Activated naive CD4-positive, alpha-beta T cell treated with anti-CD3 and anti-CD28 coated beads, Interleukin-2, amount 50 U/mL, for 24 hours (primary cell): ENCODE results near the gene CDH12.

Experiments
- H3K27ac Mint-ChIP-seq: one replicate; pipeline ENCODE4 v1.8.0; 2021; ENCODE audit warnings: mild to moderate bottlenecking, mixed read lengths
- H3K27me3 Mint-ChIP-seq: one replicate; pipeline ENCODE4 v1.8.0; 2021; ENCODE audit warnings: mixed read lengths
- H3K36me3 Mint-ChIP-seq: one replicate; pipeline ENCODE4 v1.8.0; 2021; ENCODE audit warnings: mixed read lengths
- H3K4me1 Mint-ChIP-seq: one replicate; pipeline ENCODE4 v1.8.0; 2021; ENCODE audit warnings: mixed read lengths
- H3K4me3 Mint-ChIP-seq: one replicate; pipeline ENCODE4 v1.8.0; 2021; ENCODE audit warnings: mild to moderate bottlenecking, mixed read lengths
- H3K9me3 Mint-ChIP-seq: one replicate; pipeline ENCODE4 v1.8.0; 2021; ENCODE audit warnings: mixed read lengths

Gene CDH12

GRCh38 chr5:22710660-22711059 lies 142.5 kb downstream of the CDH12 start:
- H3K9me3 Mint-ChIP-seq, result no peaks in the 10 kb centered on the region
- no peaks in the 10 kb centered on the region for H3K36me3 Mint-ChIP-seq
- H3K4me3 Mint-ChIP-seq, result no peak overlapping the region
- no peaks in the 10 kb centered on the region for H3K27me3 Mint-ChIP-seq
- H3K4me1 Mint-ChIP-seq, result no peaks in the 10 kb centered on the region
- H3K27ac Mint-ChIP-seq, result no peak overlapping the region

- Mint-ChIP-seq H3K27me3 (no peaks in the 10 kb centered on the region), H3K4me1 (no peaks in the 10 kb centered on the region), H3K27ac (no peak overlapping the region), H3K4me3 (no peak overlapping the region), H3K9me3 (no peaks in the 10 kb centered on the region), H3K36me3 (no peaks in the 10 kb centered on the region)
Measured at GRCh38 chr5:22709743-22710142, 143.4 kb downstream of the CDH12 start.

- no peaks in the 10 kb centered on the region for H3K4me1 Mint-ChIP-seq
- H3K9me3 Mint-ChIP-seq, result no peaks in the 10 kb centered on the region
- H3K27me3 Mint-ChIP-seq, result no peaks in the 10 kb centered on the region
- H3K36me3 Mint-ChIP-seq, result no peaks in the 10 kb centered on the region
- H3K4me3 Mint-ChIP-seq, result no peak overlapping the region
- H3K27ac Mint-ChIP-seq, result no peak overlapping the region
Measured at GRCh38 chr5:22708770-22709328, 144.3 kb downstream of the CDH12 start.

GRCh38 chr5:22706901-22707300 lies 146.2 kb downstream of the CDH12 start:
- H3K27ac Mint-ChIP-seq, result no peak overlapping the region
- H3K9me3 Mint-ChIP-seq, result no peaks in the 10 kb centered on the region
- H3K36me3 Mint-ChIP-seq, result no peaks in the 10 kb centered on the region
- no peaks in the 10 kb centered on the region for H3K4me1 Mint-ChIP-seq
- no peaks in the 10 kb centered on the region for H3K27me3 Mint-ChIP-seq
- H3K4me3 Mint-ChIP-seq, result no peak overlapping the region

GRCh38 chr5:22699319-22699718 lies 153.8 kb downstream of the CDH12 start:
- Mint-ChIP-seq H3K27ac (no peak overlapping the region), H3K4me1 (no peaks in the 10 kb centered on the region), H3K4me3 (no peak overlapping the region), H3K27me3 (no peaks in the 10 kb centered on the region), H3K36me3 (no peaks in the 10 kb centered on the region), H3K9me3 (no peaks in the 10 kb centered on the region)

- H3K4me3 Mint-ChIP-seq, result no peak overlapping the region
- no peaks in the 10 kb centered on the region for H3K27me3 Mint-ChIP-seq
- no peaks in the 10 kb centered on the region for H3K36me3 Mint-ChIP-seq
- no peaks in the 10 kb centered on the region for H3K9me3 Mint-ChIP-seq
- H3K27ac Mint-ChIP-seq, result no peak overlapping the region
- no peaks in the 10 kb centered on the region for H3K4me1 Mint-ChIP-seq
Measured at GRCh38 chr5:22693121-22693520, 160.0 kb downstream of the CDH12 start.

GRCh38 chr5:22683050-22683449 lies 170.1 kb downstream of the CDH12 start:
- Mint-ChIP-seq H3K4me3 (no peak overlapping the region), H3K27me3 (no peaks in the 10 kb centered on the region), H3K9me3 (peaks cover 3% of the 10 kb centered on the region), H3K27ac (no peak overlapping the region), H3K4me1 (no peaks in the 10 kb centered on the region), H3K36me3 (no peaks in the 10 kb centered on the region)

- Mint-ChIP-seq H3K4me3 (no peak overlapping the region), H3K4me1 (no peaks in the 10 kb centered on the region), H3K36me3 (no peaks in the 10 kb centered on the region), H3K9me3 (peaks cover 3% of the 10 kb centered on the region), H3K27ac (no peak overlapping the region), H3K27me3 (no peaks in the 10 kb centered on the region)
Measured at GRCh38 chr5:22678886-22679285, 174.3 kb downstream of the CDH12 start.

- Mint-ChIP-seq H3K9me3 (peaks cover 10% of the 10 kb centered on the region), H3K36me3 (no peaks in the 10 kb centered on the region), H3K27me3 (no peaks in the 10 kb centered on the region), H3K4me3 (no peak overlapping the region), H3K27ac (no peak overlapping the region), H3K4me1 (no peaks in the 10 kb centered on the region)
Measured at GRCh38 chr5:22673131-22673530, 180.0 kb downstream of the CDH12 start.

GRCh38 chr5:22669345-22669744 lies 183.8 kb downstream of the CDH12 start:
- Mint-ChIP-seq H3K27me3 (no peaks in the 10 kb centered on the region), H3K9me3 (peaks cover 10% of the 10 kb centered on the region), H3K36me3 (no peaks in the 10 kb centered on the region), H3K4me1 (no peaks in the 10 kb centered on the region), H3K4me3 (no peak overlapping the region), H3K27ac (no peak overlapping the region)

- no peaks in the 10 kb centered on the region for H3K4me1 Mint-ChIP-seq
- no peaks in the 10 kb centered on the region for H3K36me3 Mint-ChIP-seq
- no peak overlapping the region for H3K4me3 Mint-ChIP-seq
- H3K9me3 Mint-ChIP-seq, result peaks cover 5% of the 10 kb centered on the region
- no peak overlapping the region for H3K27ac Mint-ChIP-seq
- H3K27me3 Mint-ChIP-seq, result no peaks in the 10 kb centered on the region
Measured at GRCh38 chr5:22665801-22666200, 187.3 kb downstream of the CDH12 start.

GRCh38 chr5:22663134-22663533 lies 190.0 kb downstream of the CDH12 start:
- Mint-ChIP-seq H3K9me3 (no peaks in the 10 kb centered on the region), H3K4me3 (no peak overlapping the region), H3K36me3 (no peaks in the 10 kb centered on the region), H3K4me1 (no peaks in the 10 kb centered on the region), H3K27me3 (no peaks in the 10 kb centered on the region), H3K27ac (no peak overlapping the region)

GRCh38 chr5:22662391-22662790 lies 190.8 kb downstream of the CDH12 start:
- H3K27ac Mint-ChIP-seq, result no peak overlapping the region
- no peaks in the 10 kb centered on the region for H3K9me3 Mint-ChIP-seq
- no peaks in the 10 kb centered on the region for H3K4me1 Mint-ChIP-seq
- H3K36me3 Mint-ChIP-seq, result no peaks in the 10 kb centered on the region
- no peak overlapping the region for H3K4me3 Mint-ChIP-seq
- H3K27me3 Mint-ChIP-seq, result no peaks in the 10 kb centered on the region

GRCh38 chr5:22651355-22651754 lies 201.8 kb downstream of the CDH12 start:
- no peak overlapping the region for H3K27ac Mint-ChIP-seq
- H3K9me3 Mint-ChIP-seq, result peaks cover 14% of the 10 kb centered on the region
- H3K27me3 Mint-ChIP-seq, result no peaks in the 10 kb centered on the region
- H3K4me1 Mint-ChIP-seq, result no peaks in the 10 kb centered on the region
- H3K36me3 Mint-ChIP-seq, result no peaks in the 10 kb centered on the region
- no peak overlapping the region for H3K4me3 Mint-ChIP-seq

GRCh38 chr5:22650511-22650910 lies 202.6 kb downstream of the CDH12 start:
- Mint-ChIP-seq H3K4me1 (no peaks in the 10 kb centered on the region), H3K4me3 (no peak overlapping the region), H3K27ac (no peak overlapping the region), H3K27me3 (no peaks in the 10 kb centered on the region), H3K9me3 (peaks cover 12% of the 10 kb centered on the region), H3K36me3 (no peaks in the 10 kb centered on the region)

GRCh38 chr5:22649074-22649473 lies 204.1 kb downstream of the CDH12 start:
- Mint-ChIP-seq H3K36me3 (no peaks in the 10 kb centered on the region), H3K4me1 (no peaks in the 10 kb centered on the region), H3K9me3 (peaks cover 4% of the 10 kb centered on the region), H3K27me3 (no peaks in the 10 kb centered on the region), H3K27ac (no peak overlapping the region), H3K4me3 (no peak overlapping the region)

- no peaks in the 10 kb centered on the region for H3K4me1 Mint-ChIP-seq
- H3K36me3 Mint-ChIP-seq, result no peaks in the 10 kb centered on the region
- H3K27ac Mint-ChIP-seq, result no peak overlapping the region
- no peaks in the 10 kb centered on the region for H3K27me3 Mint-ChIP-seq
- peaks cover 4% of the 10 kb centered on the region for H3K9me3 Mint-ChIP-seq
- H3K4me3 Mint-ChIP-seq, result no peak overlapping the region
Measured at GRCh38 chr5:22644859-22645258, 208.3 kb downstream of the CDH12 start.
